ENCODE results near the gene SLC23A1.

DNA sequence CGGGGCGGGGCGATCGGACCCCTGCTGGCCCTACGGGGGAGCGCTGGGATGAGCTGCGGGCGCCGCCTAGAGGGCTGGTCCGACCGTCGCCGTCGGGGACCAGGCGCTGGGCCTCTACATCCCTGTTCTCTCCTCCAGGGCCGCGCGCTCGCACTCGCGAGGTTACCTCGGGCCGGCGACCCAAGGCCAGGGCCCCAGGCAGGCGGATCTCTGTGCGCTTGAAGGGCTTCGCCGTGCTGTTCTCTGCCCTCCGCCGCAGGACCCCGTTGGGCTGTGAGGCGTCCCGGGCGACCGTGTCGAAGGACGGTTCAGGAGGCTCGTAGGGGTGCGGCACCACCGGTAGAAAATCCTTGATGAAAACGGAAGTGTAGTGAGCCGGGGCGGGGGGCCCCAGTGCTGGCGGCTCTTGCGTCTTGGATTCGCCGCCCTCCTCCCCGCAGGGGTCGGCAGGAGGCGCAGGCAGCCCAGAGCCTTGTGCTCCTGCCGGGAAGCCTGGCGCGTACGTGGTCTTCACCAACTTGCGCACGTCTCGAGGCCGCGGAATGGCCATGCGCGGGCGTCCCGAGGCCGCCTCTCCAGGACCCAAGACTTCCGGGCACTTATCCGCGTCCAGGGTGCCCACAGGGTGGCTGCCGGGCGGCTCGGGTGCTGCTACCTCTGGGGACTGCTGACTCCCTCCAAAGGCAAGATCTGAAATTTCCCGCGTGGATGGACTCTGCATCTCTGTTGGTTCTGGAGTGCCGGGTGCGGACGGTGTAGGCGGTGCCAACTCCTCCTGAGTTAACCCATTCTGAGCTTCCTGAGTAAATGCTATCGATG is 9.8 kb upstream of the SLC23A1 start:
- no peak for TF ChIP-seq TCF7L2 (IDR thresholded peaks at IDR 0.05; ENCODE audit: low read depth, low read length)
- TF ChIP-seq NONO (IDR thresholded peaks at IDR 0.05; ENCODE audit: low read depth in 2 of 2, low read length in 1 of 2): no peak
- no peak for TF ChIP-seq MAX (CRISPR knock-in tag; IDR thresholded peaks at IDR 0.05)
- no peak for TF ChIP-seq CEBPB (tag; IDR thresholded peaks at IDR 0.05)
- TF ChIP-seq ZNF318 (IDR thresholded peaks at IDR 0.05; ENCODE audit: borderline replicate concordance in 1 of 2, low read depth in 1 of 2): no peak
- TF ChIP-seq NFXL1 (CRISPR knock-in tag; IDR thresholded peaks at IDR 0.05): no peak
- TF ChIP-seq POLR2AphosphoS5 (IDR thresholded peaks at IDR 0.05; ENCODE audit: control insufficient read depth, insufficient read depth, low read depth, low read length): no peak
- TF ChIP-seq FOXA3 (CRISPR knock-in tag; conservative IDR thresholded peaks at IDR 0.05 in 1 of 2, IDR thresholded peaks at IDR 0.05 in 1 of 2): no peak
- no peak for TF ChIP-seq GABPA (tag; conservative IDR thresholded peaks at IDR 0.05; ENCODE audit: low read depth)
- no peak for TF ChIP-seq MAFK (IDR thresholded peaks at IDR 0.05; ENCODE audit: low read length)
